Measurements from ENCODE around the gene ZNF385B.

DNA sequence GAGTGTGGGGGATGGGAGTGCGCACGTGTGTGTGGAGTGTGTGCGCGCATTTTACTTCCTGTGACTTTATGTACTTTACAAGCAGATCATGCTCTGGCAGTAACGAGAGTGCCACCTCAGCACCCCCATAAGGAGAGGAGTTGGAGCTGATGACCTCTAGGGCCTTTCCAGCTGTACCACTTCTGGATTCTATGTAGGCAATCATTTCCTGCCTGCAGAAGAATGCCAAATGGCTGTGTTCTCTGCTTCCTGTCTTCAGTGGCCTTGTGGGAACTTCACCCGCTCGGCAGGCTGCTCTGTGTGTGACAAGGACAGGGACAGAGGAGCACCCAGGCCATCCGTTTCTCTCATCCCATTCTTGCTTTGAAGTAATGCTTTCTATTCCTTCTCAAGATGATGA lies 22.8 kb upstream of the ZNF385B start:
- TF ChIP-seq, protein P1, sequence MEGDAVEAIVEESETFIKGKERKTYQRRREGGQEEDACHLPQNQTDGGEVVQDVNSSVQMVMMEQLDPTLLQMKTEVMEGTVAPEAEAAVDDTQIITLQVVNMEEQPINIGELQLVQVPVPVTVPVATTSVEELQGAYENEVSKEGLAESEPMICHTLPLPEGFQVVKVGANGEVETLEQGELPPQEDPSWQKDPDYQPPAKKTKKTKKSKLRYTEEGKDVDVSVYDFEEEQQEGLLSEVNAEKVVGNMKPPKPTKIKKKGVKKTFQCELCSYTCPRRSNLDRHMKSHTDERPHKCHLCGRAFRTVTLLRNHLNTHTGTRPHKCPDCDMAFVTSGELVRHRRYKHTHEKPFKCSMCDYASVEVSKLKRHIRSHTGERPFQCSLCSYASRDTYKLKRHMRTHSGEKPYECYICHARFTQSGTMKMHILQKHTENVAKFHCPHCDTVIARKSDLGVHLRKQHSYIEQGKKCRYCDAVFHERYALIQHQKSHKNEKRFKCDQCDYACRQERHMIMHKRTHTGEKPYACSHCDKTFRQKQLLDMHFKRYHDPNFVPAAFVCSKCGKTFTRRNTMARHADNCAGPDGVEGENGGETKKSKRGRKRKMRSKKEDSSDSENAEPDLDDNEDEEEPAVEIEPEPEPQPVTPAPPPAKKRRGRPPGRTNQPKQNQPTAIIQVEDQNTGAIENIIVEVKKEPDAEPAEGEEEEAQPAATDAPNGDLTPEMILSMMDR (IDR thresholded peaks at IDR 0.05; ENCODE audit: insufficient read depth, low read length), result no peak
- no peak for TF ChIP-seq SPI1 (IDR thresholded peaks at IDR 0.05; ENCODE audit: borderline replicate concordance, low read depth)
